Activated T-helper 2 cell treated with anti-CD3 and anti-CD28 coated beads, Interferon-gamma antibody, Interleukin-2, Interleukin-4, amounts not matched to agents 10 μg/mL and 5 μg/mL and 100 μg/mL, durations not matched to agents 14 hours and 24 hours and 36 hours (primary cell): ENCODE measurements around the gene TEF. TPM values are rescaled to one million over a fixed set of nuclear protein-coding genes. Genes with fewer than 3 reads are reported as not detected.

ENCODE experiments used
- DNase-seq: peaks from one replicate; pipeline ENCODE4 v3.0.0; 2021; ENCODE audit warnings: low spot score
- H3K27ac Mint-ChIP-seq: one replicate; pipeline ENCODE4 v1.8.0; 2021; ENCODE audit warnings: mixed read lengths
- H3K27me3 Mint-ChIP-seq: one replicate; pipeline ENCODE4 v1.8.0; 2021; ENCODE audit warnings: low read depth, mixed read lengths
- H3K36me3 Mint-ChIP-seq: one replicate; pipeline ENCODE4 v1.8.0; 2021; ENCODE audit warnings: low read depth, mixed read lengths
- H3K4me1 Mint-ChIP-seq: one replicate; pipeline ENCODE4 v1.8.0; 2021; ENCODE audit warnings: low read depth, mixed read lengths
- H3K4me3 Mint-ChIP-seq: one replicate; pipeline ENCODE4 v1.8.0; 2021; ENCODE audit warnings: low read depth, mild to moderate bottlenecking, moderate library complexity, mixed read lengths
- H3K9me3 Mint-ChIP-seq: one replicate; pipeline ENCODE4 v1.8.0; 2021; ENCODE audit warnings: mixed read lengths
- intact Hi-C: fragments of 100-400 bp; cut with micrococcal nuclease; formaldehyde crosslinking; loops from one replicate; pipeline ENCODE4 v1.15.1; 2023
- total RNA-seq: library from RNA; stranded (reverse); gene quantifications from 2 replicates; pipeline ENCODE4 v1.2.3, GENCODE V29; 2022

TEF gene
- total RNA-seq, 1 donor from 2014 or later = 1.7 TPM

DNA sequence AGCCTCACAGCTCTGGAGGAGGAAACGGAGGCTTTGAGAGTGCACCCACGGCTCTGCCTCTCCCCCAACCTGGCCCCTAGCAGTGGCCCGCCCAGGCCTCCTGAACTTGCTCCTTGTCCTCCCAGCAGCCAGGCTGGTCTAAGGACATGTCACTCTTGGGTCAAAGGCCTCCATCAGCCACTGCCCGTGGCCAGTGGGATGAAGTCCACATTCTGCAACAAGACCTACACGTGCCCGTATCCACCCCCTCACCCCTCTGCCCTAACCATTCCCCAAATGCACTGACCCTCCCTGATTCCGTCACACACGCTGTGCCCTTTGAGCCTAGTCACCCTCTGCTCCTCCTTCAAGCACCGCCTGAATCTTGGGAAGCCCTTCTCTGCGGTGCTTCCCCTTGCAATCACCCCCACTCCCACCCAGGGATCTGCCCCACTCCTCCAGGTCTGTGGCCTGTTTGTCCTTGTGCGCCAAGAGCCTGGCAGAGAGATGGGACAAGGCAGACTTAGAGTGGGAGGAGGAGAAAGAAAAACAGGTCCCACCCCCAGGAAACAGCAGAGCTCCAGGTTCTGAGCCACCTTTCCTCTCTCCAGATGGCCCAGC is 37.5 kb upstream of the TEF start:
- Mint-ChIP-seq H3K27ac (no peak overlapping the region), H3K4me3 (no peak overlapping the region), H3K36me3 (peaks cover 44% of the 10 kb centered on the region), H3K9me3 (no peaks in the 10 kb centered on the region), H3K4me1 (no peaks in the 10 kb centered on the region), H3K27me3 (no peaks in the 10 kb centered on the region)
- DNase-seq = no peak
- intact Hi-C loops = no loop called here

DNA sequence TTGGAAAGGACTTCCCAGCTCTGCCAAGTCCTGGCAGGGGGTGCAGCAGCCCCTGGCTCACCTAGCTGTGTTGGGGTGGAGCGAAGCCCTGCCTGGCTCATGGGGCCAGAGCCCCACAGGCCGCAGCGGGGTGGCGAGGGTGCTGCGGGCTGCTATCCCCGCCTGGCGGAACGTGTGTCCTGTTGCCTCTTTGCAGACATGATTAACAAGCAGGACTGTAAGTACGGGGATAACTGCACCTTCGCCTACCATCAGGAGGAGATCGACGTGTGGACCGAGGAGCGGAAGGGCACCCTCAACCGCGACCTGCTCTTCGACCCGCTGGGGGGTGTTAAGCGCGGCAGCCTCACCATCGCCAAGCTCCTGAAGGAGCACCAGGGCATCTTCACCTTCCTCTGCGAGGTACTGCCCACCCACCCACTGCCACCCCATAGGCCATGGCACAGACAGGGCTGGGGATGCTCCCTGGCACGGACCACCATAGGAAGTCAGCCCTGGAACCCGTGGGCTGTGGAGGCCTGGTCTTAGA is 35.9 kb upstream of the TEF start:
- Mint-ChIP-seq H3K4me3 (no peak overlapping the region), H3K27ac (no peak overlapping the region), H3K4me1 (no peaks in the 10 kb centered on the region), H3K9me3 (no peaks in the 10 kb centered on the region), H3K36me3 (peaks cover 48% of the 10 kb centered on the region), H3K27me3 (no peaks in the 10 kb centered on the region)
- intact Hi-C loops = no loop called here
- DNase-seq = no peak

DNA sequence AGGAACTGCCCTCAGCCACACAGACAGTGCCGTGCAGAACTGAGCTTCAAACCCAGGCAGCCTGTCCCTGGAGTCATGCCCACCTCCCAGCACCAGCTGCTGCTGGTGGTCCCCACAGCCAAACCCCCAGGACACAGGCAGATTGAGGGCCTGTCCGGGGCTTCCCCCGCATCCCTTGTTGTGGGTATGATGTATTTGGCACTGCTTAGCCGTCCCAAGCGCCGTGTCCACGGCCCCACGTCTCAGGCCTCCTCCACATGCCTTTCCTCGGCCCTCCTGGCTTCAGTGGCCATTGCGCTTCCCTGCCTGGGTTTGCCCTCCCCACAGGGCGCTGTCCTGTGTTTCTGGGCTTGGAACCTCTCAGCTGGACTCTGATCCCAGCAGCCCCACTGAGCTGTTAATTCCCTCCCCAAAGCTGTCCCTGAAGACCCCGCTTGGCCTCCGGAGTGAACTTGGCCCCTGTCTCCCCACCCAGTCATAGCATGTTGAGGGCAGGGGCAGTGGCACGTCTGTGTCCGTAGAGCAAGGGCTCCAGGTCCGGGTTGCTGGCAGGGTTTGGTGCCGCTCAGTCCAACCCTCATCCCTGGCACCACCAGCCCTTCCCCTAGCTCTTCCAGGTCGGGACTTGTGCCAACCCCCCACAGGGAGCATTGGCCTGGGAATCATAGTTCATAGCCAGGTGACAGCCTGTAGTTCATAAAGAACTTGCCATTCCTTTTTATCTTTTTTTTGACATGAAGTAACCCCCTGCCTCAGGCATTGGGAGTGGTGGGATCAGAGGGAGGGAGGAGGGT is 34.5 kb upstream of the TEF start:
- Mint-ChIP-seq H3K27ac (no peak overlapping the region), H3K4me3 (no peak overlapping the region), H3K27me3 (no peaks in the 10 kb centered on the region), H3K9me3 (no peaks in the 10 kb centered on the region), H3K4me1 (no peaks in the 10 kb centered on the region), H3K36me3 (peaks cover 49% of the 10 kb centered on the region)
- DNase-seq = no peak
- intact Hi-C loops = no loop called here

DNA sequence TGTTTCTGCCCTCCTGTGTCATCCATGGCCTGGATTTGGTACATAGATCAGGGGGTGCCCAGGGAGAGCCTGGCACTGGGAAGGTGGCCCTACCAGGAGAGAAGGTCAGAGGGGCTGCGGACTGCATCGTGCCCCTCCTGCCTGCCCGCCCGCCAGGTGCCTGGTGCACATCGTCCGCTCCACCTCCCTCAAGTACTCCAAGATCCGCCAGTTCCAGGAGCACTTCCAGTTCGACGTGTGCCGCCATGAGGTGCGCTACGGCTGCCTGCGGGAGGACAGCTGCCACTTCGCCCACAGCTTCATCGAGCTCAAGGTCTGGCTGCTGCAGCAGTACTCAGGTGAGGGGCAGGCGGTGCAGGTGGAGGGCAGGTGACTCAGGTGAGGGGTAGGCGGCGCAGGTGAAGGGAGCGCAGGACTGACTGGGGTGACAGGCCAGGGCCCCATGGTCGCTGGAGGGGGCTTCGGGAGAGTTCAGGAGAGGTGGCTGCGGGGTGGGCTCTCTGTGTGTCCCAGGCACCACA is 32.7 kb upstream of the TEF start:
- no peaks in the 10 kb centered on the region for H3K9me3 Mint-ChIP-seq
- no peak overlapping the region for H3K27ac Mint-ChIP-seq
- no peaks in the 10 kb centered on the region for H3K4me1 Mint-ChIP-seq
- no peak overlapping the region for H3K4me3 Mint-ChIP-seq
- peaks cover 46% of the 10 kb centered on the region for H3K36me3 Mint-ChIP-seq
- no peak for DNase-seq
- no peaks in the 10 kb centered on the region for H3K27me3 Mint-ChIP-seq
- intact Hi-C loops = no loop called here

DNA sequence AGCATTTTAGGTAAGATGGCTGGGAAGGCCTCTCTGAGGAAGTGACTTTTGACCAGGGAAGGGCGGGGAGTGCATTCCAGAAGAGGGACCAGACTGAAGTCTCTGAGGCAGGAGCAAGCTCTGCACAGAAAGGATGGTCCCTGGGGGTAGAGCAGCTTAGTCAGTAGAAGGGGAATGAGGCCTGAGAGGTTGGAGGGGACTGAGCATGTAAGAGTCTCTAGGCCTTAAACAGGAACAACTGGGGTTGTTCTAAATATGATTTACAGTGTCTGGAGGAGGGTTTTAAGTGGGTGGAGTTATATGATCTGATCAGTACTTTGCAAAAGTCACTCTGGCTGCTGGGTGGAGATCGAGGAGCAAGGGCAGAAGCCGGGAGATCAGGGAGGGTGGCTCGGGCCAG is 31.7 kb upstream of the TEF start:
- Mint-ChIP-seq H3K27ac (no peak overlapping the region), H3K4me1 (no peaks in the 10 kb centered on the region), H3K27me3 (no peaks in the 10 kb centered on the region), H3K36me3 (peaks cover 46% of the 10 kb centered on the region), H3K9me3 (no peaks in the 10 kb centered on the region), H3K4me3 (no peak overlapping the region)
- intact Hi-C loops = no loop called here
- DNase-seq = no peak

DNA sequence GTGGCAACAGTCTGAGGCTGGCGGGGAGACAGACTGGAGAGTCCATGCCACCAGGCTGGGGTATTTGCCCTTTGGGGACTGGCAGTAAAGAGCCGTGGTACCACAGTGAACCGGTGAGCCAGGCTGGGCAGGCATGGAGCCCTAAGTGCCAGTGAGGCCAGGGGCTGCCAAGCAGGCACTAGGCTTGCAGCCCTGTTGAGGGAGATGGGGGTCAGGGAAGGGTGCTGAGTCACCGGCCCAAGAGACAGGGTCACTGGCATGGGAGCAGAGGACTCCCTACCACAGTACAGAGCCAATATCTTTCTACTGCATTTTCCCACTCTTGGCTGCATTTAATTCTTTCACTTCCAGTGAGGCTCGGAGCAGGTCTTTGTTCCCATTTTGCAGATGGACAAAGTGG is 30.7 kb upstream of the TEF start:
- intact Hi-C loops = no loop called here
- Mint-ChIP-seq H3K9me3 (no peaks in the 10 kb centered on the region), H3K27me3 (no peaks in the 10 kb centered on the region), H3K36me3 (peaks cover 45% of the 10 kb centered on the region), H3K4me3 (no peak overlapping the region), H3K27ac (no peak overlapping the region), H3K4me1 (no peaks in the 10 kb centered on the region)
- no peak for DNase-seq

DNA sequence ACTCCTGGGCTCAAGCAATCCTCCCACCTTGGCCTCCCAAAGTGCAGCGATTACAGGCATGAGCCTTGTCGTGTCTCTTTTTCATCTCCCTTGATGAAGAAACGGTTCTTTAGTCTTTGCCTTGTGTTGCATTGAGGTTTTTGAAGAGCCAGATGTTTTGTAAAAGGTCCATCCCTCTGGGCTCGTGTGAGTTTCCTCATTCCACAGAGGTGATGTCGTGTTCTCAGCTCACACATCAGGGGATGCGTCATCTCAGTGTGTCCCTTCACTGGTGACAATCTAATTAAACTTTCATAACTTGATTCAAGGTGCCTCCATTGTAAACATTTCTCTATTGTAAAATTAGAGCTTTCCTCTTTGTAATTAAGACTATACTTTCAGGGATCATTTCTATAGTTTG is 29.7 kb upstream of the TEF start:
- H3K9me3 Mint-ChIP-seq = no peaks in the 10 kb centered on the region
- peaks cover 41% of the 10 kb centered on the region for H3K36me3 Mint-ChIP-seq
- H3K4me1 Mint-ChIP-seq = no peaks in the 10 kb centered on the region
- DNase-seq = no peak
- no peak overlapping the region for H3K27ac Mint-ChIP-seq
- H3K4me3 Mint-ChIP-seq = no peak overlapping the region
- no peaks in the 10 kb centered on the region for H3K27me3 Mint-ChIP-seq
- intact Hi-C loops = no loop called here

DNA sequence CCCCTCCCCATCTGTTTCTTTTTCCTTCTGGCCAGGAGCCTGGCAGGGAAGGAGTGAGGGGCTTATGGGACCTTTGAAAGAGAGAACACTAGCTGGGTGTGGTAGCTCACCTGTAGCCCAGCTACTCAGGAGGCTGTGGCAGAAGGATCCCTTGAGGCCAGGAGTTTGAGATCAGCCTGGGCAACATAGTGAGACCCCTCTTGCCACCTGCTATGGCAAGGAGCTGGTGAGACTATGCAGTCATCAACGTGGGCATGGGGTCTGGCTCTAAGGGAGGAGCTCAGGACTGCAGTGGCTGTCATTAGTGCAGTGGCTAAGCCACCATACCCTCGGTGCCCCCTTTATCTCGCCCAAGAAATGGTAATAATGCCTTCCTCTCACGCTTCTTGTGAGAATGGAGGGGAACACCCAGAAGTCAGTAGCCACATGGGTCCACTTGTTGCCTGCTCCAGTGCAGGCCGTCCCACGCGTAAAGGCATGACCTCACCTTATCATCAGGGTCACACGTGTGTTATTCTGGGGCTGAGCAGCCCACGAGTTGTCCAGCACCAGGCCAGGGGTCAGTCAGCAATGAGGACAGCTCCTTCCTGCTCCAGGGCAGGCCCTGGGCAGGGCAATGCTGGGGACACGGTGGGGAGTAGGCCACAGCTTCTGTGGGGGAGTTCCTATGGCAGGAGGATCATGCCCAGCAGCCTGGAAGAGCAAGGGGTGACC is 27.7 kb upstream of the TEF start:
- no peaks in the 10 kb centered on the region for H3K4me1 Mint-ChIP-seq
- peaks cover 34% of the 10 kb centered on the region for H3K36me3 Mint-ChIP-seq
- H3K9me3 Mint-ChIP-seq = no peaks in the 10 kb centered on the region
- H3K27ac Mint-ChIP-seq = no peak overlapping the region
- H3K4me3 Mint-ChIP-seq = no peak overlapping the region
- no peak for DNase-seq
- intact Hi-C loops = no loop called here
- no peaks in the 10 kb centered on the region for H3K27me3 Mint-ChIP-seq

DNA sequence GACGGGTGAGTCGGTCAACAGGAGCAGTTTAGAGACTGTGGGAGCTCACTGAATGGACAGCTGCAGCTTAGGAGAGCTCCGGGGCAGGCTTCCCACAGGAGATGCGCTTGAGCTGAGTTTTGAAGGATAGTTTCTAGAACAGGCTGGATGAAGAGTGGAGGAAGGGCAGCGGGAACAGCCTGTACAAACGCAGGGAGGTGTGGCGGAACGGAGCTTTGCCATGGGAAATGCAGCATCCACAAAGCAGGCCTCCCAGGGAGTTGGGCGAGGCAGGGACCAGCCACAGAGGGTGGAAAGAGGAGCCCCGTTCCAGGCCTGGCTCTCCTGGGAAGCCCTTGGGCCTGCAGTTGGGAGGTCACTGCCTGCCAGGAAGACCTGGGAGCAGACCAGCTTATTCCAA is 26.8 kb upstream of the TEF start:
- Mint-ChIP-seq H3K27me3 (no peaks in the 10 kb centered on the region), H3K36me3 (peaks cover 29% of the 10 kb centered on the region), H3K4me3 (no peak overlapping the region), H3K9me3 (no peaks in the 10 kb centered on the region), H3K4me1 (no peaks in the 10 kb centered on the region), H3K27ac (no peak overlapping the region)
- DNase-seq = no peak
- intact Hi-C loops = no loop called here

DNA sequence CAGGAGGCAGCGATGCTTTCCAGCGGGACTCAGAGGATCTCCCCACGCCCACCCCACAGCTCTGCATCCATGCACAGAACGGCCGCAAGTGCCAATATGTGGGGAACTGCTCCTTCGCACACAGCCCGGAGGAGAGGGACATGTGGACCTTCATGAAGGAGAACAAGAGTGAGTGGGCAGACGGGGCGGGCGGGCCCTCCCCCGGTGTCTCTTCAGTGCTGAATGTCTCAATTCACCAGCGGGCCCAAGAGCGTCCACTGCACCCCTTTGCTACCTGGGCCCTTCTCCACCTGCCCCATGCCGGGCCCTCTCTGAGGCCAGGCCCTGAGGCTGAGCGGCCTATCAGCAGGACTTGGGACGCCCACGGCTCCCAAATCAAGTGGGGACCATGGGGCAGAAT is 25.8 kb upstream of the TEF start:
- no peaks in the 10 kb centered on the region for H3K9me3 Mint-ChIP-seq
- H3K36me3 Mint-ChIP-seq = peaks cover 21% of the 10 kb centered on the region
- H3K4me3 Mint-ChIP-seq = no peak overlapping the region
- H3K4me1 Mint-ChIP-seq = no peaks in the 10 kb centered on the region
- DNase-seq = no peak
- intact Hi-C loops = no loop called here
- no peak overlapping the region for H3K27ac Mint-ChIP-seq
- no peaks in the 10 kb centered on the region for H3K27me3 Mint-ChIP-seq

DNA sequence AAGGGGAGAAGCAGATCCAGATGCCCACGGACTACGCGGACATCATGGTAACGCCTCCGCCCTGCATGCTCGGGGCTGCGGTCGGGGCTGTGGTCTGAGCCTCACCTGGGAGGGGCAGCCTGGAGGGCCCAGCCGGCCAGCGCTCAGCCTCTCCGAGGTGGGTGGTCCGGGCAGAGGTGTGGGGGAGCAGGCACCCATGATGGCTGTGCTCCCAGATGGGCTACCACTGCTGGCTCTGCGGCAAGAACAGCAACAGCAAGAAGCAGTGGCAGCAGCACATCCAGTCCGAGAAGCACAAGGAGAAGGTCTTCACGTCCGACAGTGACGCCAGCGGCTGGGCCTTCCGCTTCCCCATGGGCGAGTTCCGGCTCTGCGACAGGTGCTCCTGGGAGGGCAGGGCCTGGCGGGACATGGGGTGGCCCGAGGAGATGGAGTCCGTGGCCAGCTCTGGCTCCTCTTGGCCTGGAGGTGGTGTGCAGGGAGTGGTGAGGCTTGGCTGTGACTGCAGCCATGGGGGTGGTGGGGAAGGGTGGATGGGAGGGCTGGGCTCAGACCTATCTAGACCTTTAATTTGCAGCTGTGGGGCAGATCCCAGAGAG is 25.2 kb upstream of the TEF start:
- Mint-ChIP-seq H3K27me3 (no peaks in the 10 kb centered on the region), H3K4me3 (no peak overlapping the region), H3K4me1 (no peaks in the 10 kb centered on the region), H3K27ac (no peak overlapping the region), H3K36me3 (peaks cover 23% of the 10 kb centered on the region), H3K9me3 (no peaks in the 10 kb centered on the region)
- intact Hi-C loops = no loop called here
- DNase-seq = no peak

DNA sequence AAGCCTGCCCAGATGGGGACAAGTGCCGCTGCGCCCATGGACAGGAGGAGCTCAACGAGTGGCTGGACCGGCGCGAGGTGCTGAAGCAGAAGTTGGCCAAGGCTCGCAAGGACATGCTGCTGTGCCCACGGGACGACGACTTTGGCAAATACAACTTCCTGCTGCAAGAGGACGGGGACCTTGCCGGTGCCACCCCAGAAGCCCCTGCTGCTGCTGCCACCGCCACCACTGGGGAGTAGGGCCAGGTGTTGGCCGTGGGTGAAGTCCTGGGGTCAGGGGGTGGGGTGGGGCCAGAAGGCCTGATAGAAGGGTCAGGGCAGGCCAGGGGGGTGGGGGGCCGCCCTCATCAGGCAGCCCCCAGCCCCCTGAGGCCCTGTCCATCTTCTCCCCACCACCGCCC is 24.6 kb upstream of the TEF start:
- H3K4me1 Mint-ChIP-seq = no peaks in the 10 kb centered on the region
- H3K36me3 Mint-ChIP-seq = peaks cover 20% of the 10 kb centered on the region
- H3K9me3 Mint-ChIP-seq = no peaks in the 10 kb centered on the region
- no peak overlapping the region for H3K4me3 Mint-ChIP-seq
- no peak for DNase-seq
- H3K27ac Mint-ChIP-seq = no peak overlapping the region
- H3K27me3 Mint-ChIP-seq = no peaks in the 10 kb centered on the region
- intact Hi-C loops = no loop called here
